GM21737 (cell line): Measurements from ENCODE around the gene PIP.
"Not testable (repeated sequence)": the region's sequence is repeated elsewhere in the genome, so short reads cannot be mapped to it uniquely, and the experiment has no call there.

Experiments used
- ATAC-seq: cut with Tn5 transposase; IDR thresholded peaks from one replicate; pipeline ENCODE4 v1.9.1; 2021; ENCODE audit warnings: mild to moderate bottlenecking, moderate library complexity; ENCODE audit not compliant: unreplicated experiment

PIP gene

DNA sequence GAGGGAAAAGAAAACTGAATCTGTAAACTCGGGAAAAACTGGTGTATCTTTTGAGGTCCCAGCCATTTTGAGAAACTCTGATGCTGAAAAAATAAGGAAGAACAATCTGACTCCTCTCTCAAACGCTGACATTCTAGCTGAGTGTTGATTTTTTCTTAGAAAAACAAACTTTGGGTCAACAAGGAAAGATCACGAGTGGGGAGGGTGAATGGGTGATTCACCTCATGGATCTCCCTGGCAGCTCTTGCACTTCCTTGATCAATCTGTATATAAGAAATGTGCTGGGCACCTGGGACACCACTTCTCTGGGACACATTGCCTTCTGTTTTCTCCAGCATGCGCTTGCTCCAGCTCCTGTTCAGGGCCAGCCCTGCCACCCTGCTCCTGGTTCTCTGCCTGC, at the start of gene PIP:
Gene PIP, plus strand, starts transcription at position 297 of the 400 bp plus-strand sequence. Its CDS starts 40 bp downstream, at position 337.
- no peak for ATAC-seq

DNA sequence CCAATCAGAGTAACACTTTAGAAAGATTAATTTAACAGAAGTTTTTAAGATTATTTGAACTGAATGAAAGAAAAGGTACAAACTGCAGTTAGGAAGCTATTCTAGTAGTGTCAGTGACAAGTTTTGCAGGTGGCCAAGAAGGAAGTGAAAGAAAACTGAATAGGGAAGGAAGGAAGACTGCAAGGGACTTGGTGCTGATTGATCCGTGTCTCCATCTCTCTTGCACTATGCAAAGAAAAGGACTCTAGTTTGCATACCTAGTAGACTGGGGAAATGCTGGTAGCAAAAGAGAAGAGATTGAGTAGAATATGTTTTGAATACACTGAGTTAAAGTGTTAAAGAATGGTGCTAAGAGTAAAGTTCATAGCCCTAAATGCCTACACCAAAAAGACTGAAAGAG, 46.8 kb upstream of the PIP start:
- ATAC-seq, result no peak

GRCh38 chr7:143085610-143086009, 46.3 kb upstream of the PIP start:
- ATAC-seq, result not testable (repeated sequence)

DNA sequence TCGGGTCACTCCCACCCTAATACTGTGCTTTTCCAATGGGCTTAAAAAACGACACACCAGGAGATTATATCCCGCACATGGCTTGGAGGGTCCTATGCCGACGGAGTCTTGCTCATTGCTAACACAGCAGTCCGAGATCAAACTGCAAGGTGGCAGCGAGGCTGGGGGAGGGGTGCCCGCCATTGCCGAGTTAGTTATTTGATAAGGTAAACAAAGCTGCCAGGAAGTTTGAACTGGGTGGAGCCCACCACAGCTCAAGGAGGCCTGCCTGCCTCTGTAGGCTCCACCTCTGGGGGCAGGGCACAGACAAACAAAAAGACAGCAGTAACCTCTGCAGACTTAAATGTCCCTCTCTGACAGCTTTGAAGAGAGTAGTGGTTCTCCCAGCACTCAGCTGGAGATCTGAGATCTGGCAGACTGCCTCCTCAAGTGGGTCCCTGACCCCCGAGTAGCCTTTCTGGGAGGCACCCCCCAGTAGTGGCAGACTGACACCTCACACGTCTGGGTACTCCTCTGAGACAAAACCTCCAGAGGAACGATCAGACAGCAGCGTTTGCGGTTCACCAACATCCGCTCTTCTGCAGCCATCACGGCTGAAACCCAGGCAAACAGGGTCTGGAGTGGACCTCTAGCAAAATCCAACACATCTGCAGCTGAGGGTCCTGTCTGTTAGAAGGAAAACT, 43.2 kb upstream of the PIP start:
- ATAC-seq, result not testable (repeated sequence)

DNA sequence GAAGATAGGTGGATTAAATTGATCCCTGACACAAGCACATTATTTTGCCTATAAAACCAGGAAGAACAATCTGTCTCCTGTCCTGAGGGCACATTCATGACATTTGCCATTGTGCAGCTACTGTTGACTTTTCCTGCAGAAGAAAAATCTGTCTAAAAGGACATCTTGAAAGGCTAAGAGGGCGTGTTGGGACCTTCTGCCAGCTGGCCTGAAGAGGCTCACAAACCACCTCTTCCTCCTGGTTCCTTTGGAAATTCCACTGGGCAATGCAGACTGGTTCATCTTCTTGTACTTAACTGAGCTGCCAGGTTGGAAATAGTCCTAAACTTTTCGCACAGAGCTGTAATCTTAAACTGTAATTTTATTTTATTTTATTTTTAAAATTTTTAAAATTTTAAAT, 35.7 kb upstream of the PIP start:
- ATAC-seq, result no peak

DNA sequence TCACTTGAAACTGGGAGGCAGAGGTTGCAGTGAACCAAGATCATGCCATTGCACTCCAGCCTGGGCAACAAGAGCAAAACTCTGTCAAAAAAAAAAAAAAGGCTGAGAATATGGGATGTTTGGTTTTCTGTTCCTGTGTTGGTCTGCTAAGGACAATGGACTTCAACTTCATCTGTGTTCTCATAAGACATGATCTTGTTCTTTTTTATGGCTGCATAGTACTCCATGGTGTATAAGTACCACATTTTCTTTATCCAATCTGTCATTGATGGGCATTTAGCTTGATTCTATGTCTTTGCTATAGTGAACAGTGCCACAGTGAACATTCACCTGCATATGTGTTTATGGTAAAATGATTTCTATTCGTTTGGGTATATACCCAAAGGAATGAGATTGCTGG, 32.3 kb upstream of the PIP start:
- ATAC-seq, result not testable (repeated sequence)

DNA sequence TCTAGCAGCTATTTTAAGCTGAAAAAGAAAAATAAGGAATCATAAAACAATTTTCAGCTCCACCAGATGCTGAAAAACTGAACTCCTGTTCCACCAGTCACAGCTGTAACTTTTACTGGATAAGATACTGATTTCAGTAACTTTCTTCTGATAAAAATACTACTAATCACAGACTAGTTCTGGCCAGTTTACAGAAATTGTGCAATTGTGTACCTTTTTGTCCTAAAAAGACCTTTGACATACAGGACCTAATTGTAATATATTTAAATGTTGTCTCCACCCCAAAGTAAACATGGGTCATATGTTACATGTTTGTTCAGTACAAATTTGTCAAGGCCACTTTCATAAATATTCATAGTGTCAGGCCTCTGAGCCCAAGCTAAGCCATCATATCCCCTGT, 27.1 kb upstream of the PIP start:
- no peak for ATAC-seq

DNA sequence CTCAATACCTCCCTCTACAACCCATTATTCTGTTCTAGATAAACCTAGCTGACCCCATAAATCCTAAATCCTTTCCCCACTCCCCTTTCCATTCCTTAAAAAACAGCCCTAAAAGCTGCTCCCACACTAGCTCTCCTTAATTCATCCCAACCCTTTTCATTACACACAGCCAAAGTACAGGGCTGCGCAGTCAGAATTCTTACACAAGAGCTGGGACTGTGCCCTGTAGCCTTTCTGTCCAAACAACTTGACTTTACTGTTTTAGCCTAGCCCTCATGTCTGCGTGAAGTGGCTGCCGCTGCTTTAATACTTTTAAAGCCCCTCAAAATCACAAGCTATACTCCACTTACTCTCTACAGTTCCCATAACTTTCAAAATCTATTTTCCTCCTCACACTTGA, 23.9 kb upstream of the PIP start:
- ATAC-seq, result not testable (repeated sequence)

DNA sequence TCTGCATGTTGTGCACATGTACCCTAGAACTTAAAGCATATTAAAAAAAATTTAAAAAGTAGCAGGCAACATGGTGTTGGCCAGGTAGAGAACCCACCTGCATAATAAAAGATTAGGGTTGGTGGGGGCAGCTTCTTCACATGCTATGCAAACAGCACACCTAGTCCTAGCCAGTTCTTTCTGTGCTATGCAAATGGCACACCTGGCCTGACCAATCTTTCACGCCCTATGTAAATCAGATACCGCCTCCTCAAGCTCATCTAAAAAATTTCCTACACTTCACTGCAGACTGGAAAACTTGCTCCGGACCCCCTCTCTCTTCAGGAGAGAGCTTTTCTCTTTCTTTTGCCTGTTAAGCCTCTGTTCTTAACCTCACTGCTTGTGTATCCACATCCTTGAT, 14.5 kb upstream of the PIP start:
- no peak for ATAC-seq

DNA sequence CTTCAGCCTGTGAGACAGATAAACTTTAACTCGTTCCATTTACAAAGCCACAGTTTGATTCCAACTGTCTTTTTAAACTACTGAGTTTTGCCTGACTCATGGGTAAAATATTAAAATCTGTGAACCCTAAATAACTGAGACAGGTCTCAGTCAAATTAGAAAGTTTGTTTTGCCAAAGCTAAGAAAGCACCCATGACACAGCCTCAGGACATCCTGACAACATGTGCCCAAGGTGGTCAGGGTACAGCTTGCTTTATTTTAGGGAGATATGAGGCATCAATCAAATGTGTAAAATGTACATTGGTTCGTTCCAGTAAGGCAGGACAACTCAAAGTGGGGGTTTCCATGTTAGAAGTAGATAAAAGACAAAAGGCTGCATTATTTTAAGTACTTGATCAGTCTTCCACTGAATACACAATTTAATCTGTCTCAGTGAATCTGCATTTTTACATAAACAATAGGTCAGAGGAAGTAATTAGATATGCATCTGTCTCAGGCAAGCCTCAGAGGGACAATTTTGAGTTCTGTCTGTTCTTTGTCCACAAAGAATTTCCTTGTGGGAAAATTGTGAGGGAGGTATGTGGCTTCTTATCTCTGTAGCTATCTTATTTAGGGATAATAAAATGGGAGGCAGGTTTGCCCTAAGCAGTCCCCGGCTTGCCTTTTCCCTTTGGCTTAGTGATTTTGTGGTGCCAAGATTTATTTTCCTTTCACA, 11.0 kb upstream of the PIP start:
- no peak for ATAC-seq

GRCh38 chr7:143123326-143123725, 8.6 kb upstream of the PIP start:
- not testable (repeated sequence) for ATAC-seq

- ATAC-seq, result no peak
Measured at GRCh38 chr7:143126146-143126545, 5.7 kb upstream of the PIP start.

- no peak for ATAC-seq
Measured at GRCh38 chr7:143129051-143129450, 2.8 kb upstream of the PIP start.

DNA sequence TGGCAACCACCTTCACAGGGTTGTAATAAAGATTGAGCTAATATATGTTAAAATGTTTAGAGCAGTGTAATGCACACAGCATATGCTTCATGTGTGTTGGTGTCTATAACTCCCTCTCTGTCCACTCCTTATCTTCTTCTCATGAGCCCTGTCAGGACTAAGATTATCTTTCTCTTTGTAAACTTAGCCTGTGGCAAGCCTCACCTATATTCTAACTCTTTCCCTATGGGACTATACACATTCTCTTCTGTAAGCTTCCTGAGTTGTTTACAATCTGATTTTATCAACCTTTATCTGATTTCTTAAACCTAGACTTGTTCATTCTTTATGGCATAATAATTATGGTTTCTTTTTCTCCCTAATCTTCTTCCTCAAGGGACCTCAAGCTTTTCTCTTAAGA, 2.4 kb upstream of the PIP start:
- no peak for ATAC-seq

- ATAC-seq, result no peak
Measured at GRCh38 chr7:143130541-143130940, 1.3 kb upstream of the PIP start.

- ATAC-seq, result no peak
Measured at GRCh38 chr7:143147070-143147469, 15.2 kb downstream of the PIP start.

- no peak for ATAC-seq
Measured at GRCh38 chr7:143148050-143148449, 16.2 kb downstream of the PIP start.

DNA sequence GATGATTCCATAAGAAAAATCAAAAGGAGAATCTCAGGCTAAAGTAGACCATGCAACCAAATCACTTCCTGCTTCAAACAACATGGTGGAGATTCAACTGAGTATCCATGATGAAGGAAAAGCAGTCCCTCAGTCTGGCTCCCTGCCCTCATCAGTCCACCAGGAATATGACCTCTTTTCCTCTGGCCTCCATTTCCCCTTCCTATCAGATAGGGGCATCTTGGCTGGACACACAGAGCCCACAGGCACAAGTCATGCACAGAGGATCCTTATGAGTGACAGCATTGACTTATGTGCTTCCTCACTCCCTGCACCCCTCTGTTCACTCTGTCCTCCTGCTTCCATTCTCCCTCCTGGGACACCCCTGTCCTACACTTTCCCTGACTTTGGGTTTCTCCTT, 16.8 kb downstream of the PIP start:
- ATAC-seq, result no peak

- ATAC-seq, result not testable (repeated sequence)
Measured at GRCh38 chr7:143150696-143151095, 18.8 kb downstream of the PIP start.

DNA sequence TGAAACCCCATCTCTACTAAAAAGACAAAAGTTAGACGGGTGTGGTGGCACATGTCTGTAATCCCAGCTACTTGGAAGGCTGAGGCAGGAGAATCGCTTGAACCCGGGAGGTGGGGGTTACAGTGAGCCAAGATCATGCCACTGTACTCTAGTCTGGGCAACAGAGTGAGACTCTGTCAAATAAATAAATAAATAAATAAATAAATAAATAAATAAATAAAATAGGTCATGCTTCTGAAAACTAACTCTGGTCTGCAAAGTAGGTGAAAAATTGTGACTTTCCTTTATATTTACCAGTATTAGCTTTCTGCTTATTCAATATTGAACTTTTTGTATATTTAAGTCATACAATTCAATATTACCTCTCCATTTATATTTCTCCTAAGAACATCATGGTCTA, 26.7 kb downstream of the PIP start:
- not testable (repeated sequence) for ATAC-seq

DNA sequence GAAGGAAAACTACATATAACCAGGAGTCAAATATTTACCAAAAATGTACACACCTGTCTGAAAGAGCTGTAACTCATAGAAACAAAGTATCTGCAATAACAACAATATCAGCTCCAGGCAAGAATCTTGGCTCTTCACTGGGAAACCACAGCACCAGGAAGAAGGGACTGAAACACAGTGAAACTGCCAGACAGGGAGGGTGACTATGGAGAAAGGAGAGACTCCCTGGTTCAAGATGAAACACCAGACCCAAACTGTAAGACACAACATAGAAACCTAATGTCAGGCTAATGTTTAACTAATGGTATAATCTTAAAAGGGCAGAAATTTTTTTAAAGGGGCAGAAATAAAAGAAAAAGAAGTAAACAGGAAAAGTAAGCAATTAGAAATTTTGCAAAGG, 39.8 kb downstream of the PIP start:
- no peak for ATAC-seq

DNA sequence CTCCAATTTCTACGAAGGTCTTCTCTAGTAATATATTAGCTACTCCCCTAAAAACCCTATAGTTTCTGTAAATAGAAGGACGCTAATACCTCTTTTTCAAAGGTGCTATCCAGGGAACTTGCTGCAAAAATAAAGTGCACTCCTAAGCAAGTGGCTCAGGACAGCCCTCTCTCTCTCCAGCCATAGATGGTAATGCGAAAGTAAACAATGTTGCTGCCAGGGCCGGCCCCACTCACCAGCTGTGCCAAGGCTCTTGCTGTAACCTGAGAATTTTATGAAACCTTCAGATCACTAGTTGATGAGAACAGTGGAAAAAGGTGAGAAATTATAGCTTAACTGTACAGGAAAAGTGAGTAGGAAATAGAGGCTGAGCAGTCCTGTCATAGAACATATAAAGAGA, 40.5 kb downstream of the PIP start:
- ATAC-seq, result no peak

GRCh38 chr7:143176128-143176527, 44.3 kb downstream of the PIP start:
- no peak for ATAC-seq
